ENCODE results near the gene GRB10.

The GRB10 gene

GRCh38 chr7:50688226-50688590, 94.5 kb downstream of the GRB10 start:
- DNase-seq (ENCODE audit: low read depth) = no peak

DNA sequence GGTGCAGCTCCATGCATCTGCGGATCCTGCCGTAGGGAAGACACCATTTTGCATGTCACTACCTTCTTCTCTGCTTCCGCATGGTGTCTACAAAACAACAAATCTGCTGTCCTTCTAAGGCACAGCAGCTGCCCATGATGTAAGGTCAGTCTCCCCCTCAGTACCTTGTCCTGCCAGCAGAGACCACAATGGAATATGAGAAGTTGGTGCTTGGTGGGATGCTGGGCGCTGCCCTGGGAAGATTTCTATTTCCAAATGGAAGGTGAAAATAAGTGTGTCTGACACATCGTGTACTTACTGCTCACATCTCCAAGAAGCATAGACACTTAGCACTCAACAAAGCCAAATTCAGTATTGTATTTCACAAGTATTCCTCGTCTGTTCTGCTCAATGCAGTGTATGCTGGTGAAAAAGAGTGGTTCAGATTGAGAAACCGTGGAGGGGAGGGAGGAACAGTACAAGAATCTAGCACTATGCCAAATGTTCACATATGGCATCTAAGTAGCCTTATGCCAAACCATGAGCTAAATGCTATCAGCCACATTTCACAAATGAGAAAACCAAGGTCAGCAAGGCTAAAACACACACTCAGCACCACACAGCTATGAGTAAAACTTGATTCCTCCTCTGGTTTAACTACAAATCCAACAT, 95.0 kb downstream of the GRB10 start:
- DNase-seq (ENCODE audit: low read depth) = no peak

GRCh38 chr7:50687096-50687495, 95.6 kb downstream of the GRB10 start:
- no peak for DNase-seq (ENCODE audit: low read depth)

DNA sequence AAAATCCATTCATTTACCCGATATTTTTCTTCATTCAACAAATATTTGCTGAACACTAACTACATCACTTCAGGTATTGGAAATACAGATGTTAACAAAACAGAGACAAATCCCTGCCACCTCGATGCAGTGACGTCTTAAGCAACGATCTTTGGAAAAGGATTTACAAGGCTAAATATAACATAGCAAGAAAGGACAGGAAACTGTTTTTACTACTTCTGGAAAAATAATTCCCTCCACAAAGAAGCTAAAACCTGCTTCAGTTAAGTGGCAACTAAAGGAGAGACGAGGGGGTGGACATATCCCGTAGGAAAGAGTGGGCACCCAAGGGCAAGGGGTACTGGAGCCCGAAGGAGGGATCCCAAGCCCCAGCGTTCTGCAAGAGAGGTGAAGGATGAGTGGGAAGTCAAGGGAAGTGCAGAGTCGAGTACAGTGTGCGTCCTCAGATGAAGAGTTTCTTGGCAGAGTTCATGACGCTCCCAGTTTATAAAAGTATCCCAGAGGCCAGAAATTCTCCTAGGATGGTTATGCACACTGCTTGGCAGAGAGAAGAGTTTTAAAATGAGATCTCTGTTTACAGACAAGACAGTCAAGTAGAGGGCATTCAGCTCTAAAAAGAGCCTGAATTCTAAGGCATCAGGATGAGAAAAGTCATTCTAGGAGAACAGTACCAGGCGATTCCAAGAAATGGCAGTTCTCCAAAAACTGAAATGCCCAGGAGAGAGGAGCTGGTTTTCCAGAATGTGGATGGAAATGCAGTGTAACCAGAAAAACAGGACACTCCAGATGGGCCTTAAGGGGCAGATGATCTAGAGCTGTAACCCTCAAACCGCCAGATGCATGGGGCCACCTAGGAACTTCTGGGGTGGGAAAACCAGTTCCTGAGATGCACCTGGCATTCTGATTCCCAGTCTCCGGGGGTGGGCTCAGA, 97.3 kb downstream of the GRB10 start:
- DNase-seq (ENCODE audit: low read depth) = no peak

DNA sequence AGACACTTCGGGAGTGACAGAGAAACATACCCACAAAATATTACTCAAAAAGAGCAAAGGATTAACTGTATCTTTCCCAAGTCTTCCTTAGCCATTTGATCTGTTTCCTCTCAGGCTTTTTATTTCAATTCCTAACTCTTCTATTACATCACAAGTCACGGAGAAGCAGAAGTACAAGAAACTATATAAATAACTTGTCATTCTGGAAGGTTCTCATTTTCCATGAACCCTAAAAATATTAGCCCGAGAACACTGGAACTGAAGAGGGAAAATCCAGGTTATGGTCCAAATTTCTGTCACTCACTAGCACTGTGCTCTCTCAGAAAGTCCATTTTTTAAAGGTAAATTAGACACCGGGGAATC, 98.0 kb downstream of the GRB10 start:
- no peak for DNase-seq (ENCODE audit: low read depth)

DNA sequence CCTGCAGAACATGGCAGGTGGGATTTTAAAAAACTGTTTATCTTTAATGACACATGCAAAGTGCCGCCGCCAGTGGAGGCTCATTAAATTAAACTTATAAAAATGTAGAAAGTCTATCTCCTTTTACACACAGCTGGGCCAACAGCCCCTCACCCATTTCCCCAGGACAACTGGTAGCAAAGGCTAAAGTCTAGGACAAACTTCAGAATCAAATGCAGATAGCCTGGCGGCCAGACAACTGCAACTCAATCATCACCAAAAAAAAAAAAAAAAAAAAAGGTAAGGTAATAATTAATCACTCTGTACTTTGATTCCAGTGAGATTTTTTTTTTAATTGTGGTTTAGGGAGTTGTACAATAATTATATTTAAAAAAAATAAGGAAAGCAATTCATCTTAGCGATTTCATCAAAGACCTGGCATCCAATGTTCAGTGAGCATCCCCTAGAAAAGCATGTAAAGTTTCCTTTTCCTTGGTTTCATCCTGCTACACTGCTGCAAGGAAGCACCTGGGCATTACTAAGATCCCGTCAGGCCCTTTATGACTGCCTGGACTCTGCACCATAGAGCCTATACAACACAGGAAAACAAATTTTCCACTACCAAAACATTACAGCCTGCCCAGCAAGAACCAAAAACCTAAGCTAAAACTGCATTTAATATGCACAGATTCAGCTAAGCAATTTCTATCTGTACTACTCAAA, 98.5 kb downstream of the GRB10 start:
- DNase-seq (ENCODE audit: low read depth) = no peak

DNA sequence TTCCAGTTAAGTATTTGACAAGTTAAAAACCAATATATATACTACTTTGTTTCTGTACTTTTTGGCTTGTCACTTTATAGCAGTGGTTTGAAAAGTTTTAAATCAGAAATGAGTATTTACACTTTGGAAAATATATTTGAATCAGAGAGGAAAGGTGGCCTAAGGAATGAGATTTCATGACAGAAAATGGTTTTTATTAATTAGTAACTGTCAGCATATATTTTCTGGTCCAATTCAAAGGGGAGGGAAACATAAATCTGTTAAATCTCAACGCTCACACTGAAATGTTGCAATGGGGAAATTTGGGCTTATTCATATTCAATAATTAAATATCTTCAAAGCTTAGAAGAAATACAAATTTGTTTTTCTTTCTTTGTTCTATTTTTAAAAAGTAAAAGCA, 100.1 kb downstream of the GRB10 start:
- DNase-seq (ENCODE audit: low read depth) = no peak

DNA sequence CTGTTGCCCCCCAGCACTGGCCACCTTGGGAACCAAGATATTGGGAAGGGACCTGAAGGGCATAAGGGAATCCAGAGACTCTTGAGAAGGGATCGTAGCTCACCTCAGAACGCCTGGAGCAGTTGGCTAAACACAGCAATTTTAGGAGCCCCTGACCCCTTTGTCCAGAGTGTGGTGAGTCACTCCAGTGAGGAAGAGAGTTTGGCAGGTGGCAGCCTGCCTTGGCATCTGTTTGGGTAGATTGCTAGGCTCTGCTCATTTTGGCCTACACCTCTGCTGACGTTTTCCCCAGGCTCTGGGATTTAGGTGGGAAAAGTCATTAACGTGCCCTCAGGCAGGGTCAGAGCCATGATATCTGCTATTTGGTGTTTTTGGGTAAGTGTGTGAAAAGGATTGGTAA, 100.6 kb downstream of the GRB10 start:
- DNase-seq (ENCODE audit: low read depth) = no peak

DNA sequence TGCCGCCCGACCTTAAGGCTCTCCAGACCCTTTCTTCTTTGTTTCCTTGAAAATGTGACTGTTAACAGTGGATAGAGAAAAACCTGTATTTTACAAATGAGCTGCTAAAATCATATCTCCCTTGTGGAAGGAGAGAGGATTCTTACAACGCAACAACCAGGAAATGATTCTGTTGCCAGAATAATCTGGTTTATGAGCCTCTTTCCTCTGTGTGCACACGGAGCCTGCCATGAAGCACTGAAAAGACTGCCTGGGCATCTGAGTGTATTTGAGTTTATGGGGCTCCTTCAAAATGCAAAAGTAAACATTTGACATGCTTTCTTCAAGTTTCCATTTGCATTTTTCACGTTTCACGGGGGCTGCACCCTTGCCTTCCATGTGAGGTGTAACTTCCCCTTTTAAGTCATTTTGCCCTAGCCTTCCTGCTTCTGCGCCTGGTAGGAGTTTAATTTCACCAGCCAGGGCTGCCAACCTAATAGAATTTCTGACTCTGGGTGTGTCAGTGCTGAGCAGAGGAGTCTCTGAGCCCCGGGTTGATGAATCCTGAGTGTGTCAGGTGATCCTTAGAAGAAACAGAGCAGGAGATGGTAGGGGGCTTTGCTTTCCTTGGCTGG, 101.2 kb downstream of the GRB10 start:
- DNase-seq (ENCODE audit: low read depth) = no peak

DNA sequence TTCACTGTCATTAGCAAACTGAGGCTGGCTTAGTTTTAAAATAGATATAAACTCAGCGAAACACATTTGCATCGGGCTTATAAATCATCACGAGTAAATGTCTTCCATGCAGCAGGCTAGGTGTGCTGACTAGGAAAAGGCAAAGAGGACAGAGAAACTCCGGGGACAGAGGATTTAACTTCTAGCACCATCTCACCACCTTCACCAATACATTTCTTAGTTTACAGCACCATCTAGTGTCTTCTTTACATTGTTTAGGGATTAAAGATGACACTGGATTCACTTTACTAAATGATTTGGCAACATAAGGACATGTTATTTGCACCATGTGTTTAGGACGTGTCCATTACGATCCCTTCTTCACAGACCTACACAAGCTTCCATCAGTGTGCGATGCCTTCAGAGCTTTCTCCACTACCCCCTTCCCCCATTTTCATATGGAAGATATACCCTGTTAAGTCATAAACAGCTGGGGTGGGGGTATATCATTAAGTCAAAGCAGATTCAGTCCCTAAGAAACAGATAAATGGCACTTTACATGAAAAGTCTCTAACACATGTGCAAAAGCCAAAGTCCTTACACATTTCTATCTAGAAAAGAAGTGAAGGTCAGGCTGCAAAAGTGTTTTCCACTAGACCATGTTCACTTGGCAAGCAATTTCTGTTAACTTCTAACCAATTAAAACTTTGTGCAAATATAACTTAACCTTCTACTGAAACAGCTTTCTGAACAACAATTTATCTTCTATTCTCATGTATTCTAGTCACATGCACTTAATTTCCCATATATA, 103.3 kb downstream of the GRB10 start:
- no peak for DNase-seq (ENCODE audit: low read depth)

DNA sequence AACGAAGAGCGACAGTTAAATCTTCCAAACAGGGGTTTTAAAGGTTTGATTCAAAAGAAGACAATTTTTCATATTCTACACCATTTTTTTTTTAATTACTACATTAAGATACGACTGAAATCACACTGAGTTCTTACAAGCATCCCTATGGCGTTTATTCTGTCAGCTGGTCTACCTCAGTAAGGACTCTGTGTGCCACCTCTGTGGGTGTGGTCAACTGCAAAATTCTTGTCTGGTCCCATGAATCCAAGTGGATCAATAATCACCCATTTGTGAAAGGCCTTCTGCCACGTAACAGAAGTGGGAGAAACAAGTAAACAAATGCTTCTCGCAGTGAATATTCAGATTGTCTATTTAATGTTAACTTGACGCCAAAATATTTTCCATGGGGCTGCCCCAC, 104.1 kb downstream of the GRB10 start:
- DNase-seq (ENCODE audit: low read depth) = no peak

- DNase-seq (ENCODE audit: low read depth) = no peak
These were observed 105.1 kb downstream of the GRB10 start for GRCh38 chr7:50677638-50677996.

DNA sequence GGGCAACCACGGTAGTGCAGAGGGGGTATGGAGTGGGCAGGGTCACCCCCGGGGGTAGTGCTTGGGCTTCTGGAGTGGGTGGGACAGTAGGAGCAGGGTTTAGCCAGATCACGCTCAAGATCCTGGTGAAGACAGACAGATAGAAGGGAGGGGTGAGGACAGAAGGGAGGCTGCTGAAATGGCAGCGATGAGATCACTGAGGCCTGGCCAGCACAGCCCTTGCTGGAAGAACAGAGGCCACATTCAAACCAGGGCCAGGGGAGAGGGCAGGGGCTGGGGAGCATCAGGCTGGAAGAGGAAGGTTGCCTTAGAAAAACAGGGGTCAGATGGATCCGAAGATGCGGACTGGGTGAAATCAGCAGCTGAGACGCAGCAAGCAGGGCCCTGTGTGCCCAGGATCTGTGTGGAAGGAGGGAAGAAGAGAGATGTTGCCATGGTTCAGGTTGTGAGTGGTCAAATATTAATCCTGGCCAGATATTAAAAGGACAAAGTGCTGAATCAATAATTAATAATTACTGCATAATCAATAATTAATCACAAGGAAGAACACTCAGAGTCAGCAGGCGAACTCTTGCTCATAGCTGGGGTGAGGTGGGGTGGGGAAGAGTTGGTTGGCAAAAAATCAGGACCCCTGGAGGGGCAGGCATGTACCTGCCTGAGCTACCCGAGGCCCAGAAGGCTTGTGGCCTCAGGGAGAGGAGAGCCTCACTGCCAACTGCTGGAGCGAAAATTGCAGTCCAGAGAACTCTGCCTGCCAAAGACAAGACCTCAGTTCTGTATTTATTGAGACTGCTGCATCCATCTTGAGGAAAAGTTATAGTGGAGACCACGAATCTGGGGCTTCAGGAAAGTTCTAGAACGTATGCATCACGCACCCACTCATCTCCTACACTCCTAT, 105.7 kb downstream of the GRB10 start:
- no peak for DNase-seq (ENCODE audit: low read depth)

DNA sequence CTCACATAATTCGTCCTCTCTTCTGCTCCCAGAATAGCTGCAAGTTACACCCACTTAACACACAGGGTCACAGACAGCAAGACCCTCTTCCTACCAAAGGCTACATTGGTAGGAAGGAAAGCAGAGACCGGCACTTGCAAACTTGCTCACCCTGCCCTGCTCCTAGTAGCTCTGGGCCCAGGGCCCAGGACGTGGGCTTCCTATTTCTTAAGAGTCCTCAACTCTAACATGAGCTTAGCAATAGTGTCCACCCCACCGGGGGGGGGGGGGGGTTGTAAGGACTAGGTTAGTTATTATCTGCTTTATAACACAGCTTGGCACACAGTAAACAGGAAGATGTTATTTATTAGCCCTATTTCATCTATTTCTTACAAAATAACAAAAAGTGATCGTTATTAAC, 106.6 kb downstream of the GRB10 start:
- DNase-seq (ENCODE audit: low read depth) = no peak

- no peak for DNase-seq (ENCODE audit: low read depth)
These were observed 107.5 kb downstream of the GRB10 start for GRCh38 chr7:50674896-50675835.

DNA sequence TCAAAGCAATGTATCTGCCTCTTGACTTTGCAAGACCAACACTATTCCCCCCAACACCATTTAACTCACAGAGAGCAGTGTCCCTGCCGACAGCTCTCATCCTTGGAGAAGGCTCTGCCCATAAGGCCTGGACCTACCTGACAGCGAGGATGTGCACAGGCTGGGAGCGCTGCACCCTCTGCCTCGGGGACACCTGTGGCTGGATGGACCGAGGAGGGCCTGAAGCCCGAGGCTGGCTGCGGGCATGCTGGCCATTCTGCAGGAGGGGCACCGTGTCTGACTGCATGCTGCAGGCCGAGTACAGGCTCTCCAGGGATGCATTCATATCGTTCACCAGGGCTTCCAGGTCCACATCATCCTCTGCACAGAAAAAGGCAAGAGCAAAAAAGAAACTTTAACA, 108.4 kb downstream of the GRB10 start:
- DNase-seq (ENCODE audit: low read depth) = no peak

DNA sequence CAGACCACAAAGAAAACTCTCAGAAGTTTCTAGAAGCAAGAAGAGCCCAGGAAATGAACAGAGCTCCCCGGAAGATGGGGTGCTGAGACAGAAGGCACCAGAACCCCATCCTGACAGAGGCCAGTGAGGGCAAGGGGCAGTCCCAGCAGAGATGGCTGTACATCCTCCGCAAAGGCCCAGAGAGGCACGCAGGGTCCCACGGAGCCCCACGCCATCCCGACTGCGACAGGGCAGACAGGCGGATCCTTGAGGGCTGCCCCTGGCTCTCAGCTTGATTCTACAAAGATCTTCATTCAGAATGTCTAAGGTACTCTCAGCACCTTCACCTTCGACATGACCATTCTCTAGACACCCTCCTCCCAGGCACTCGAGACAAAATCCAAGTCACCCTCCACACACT, 109.6 kb downstream of the GRB10 start:
- no peak for DNase-seq (ENCODE audit: low read depth)

DNA sequence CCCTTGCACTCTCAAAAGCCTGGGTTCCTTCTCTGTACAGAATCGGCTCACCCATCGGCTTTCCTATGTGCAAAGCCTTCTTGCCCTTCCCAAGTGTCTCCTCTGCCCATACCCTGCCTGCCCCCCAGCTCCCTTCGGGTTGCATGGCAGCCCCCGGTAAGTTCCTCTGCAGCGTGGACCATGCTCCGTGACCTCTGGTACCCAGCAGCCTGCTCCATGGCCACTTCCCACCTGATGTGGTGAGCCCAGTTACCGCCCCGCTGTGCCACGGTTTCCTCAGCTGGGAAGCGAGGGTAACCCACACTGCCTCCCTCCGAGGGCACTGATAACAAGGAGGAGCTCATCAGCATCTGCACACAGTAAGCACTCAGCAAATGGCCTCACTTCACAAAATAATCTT, 110.7 kb downstream of the GRB10 start:
- no peak for DNase-seq (ENCODE audit: low read depth)

GRCh38 chr7:50671386-50671785, 111.3 kb downstream of the GRB10 start:
- no peak for DNase-seq (ENCODE audit: low read depth)

GRCh38 chr7:50669890-50670289, 112.8 kb downstream of the GRB10 start:
- DNase-seq (ENCODE audit: low read depth) = no peak

Data from non-pigmented ciliary epithelial cell (primary cell).